ENCODE results near the gene TMEM176A. TPM values are rescaled to one million over a fixed set of nuclear protein-coding genes. Genes with fewer than 3 reads are reported as not detected.

TMEM176A gene
- total RNA-seq, 4 donors from 2014 or later = 7.7 to 48.2 (median 17.0) TPM

- no peak within 1 kb of the TSS for H3K4me3 ChIP-seq
- TF ChIP-seq CTCF (IDR thresholded peaks at IDR 0.05) (no peak), POLR2A (IDR thresholded peaks at IDR 0.05) (no peak)
- H3K4me1 ChIP-seq = no peaks in the 10 kb centered on the region
- H3K9me3 ChIP-seq = no peaks in the 10 kb centered on the region
- intact Hi-C loops (cut with DNase I; ENCODE audit: low total_unique reads) = no loop called here
- no peaks in the 10 kb centered on the region for H3K27me3 ChIP-seq
- DNase-seq = no peak
- H3K27ac ChIP-seq = no peak within 1 kb of the TSS
- H3K36me3 ChIP-seq = no peaks in the 10 kb centered on the region
Observed at GRCh38 chr7:150852371-150852905, 51.9 kb downstream of the TMEM176A start, which contains the start of gene AOC1. Gene AOC1 (plus strand): TSS chr7:150852517. CDS start chr7:150856471, 3,954 bp downstream.

GRCh38 chr7:150854066-150855000 is 53.8 kb downstream of the TMEM176A start:
- Histone ChIP-seq H3K9me3 (no peaks in the 10 kb centered on the region), H3K27ac (no peak overlapping the region), H3K27me3 (no peaks in the 10 kb centered on the region), H3K36me3 (no peaks in the 10 kb centered on the region), H3K4me1 (no peaks in the 10 kb centered on the region), H3K4me3 (no peak overlapping the region)
- TF ChIP-seq POLR2A (IDR thresholded peaks at IDR 0.05) (no peak), CTCF (IDR thresholded peaks at IDR 0.05) (no peak)
- no peak for DNase-seq
- intact Hi-C loops (cut with DNase I; ENCODE audit: low total_unique reads) = no loop called here

Other genes starting within 250 kb of the TMEM176A start
- 100 to 1,000 TPM in 1 of 4 donors, 10 to 100 TPM in 3; 39.0 to 116 (median 75.7) TPM for gene GIMAP4, start 233.4 kb upstream of the TMEM176A start, total RNA-seq
- 10 to 100 TPM; 37.3 to 71.0 (median 60.9) TPM for gene GIMAP6, start 168.4 kb upstream of the TMEM176A start, total RNA-seq
- 10 to 100 TPM; 20.1 to 59.7 (median 35.1) TPM for gene GIMAP2, start 115.1 kb upstream of the TMEM176A start, total RNA-seq
- gene GIMAP1, start 84.2 kb upstream of the TMEM176A start, total RNA-seq = 10 to 100 TPM in 2 of 4 donors, 1 to 10 TPM in 2; 4.0 to 19.1 (median 9.9) TPM
- 100 to 1,000 TPM in 1 of 4 donors, 10 to 100 TPM in 3; 20.4 to 103 (median 31.9) TPM for gene GIMAP5, start 63.4 kb upstream of the TMEM176A start, total RNA-seq
- gene TMEM176B, start 405 bp upstream of the TMEM176A start, total RNA-seq = 10 to 100 TPM; 10.2 to 34.1 (median 29.4) TPM
- gene AOC1, start 51.7 kb downstream of the TMEM176A start, total RNA-seq = under 1 TPM in 3 of 4 donors, not detected in 1; 0.26 to 0.55 (median 0.29) TPM
- 10 to 100 TPM in 3 of 4 donors, 1 to 10 TPM in 1; 9.1 to 51.0 (median 22.8) TPM for gene KCNH2, start 177.6 kb downstream of the TMEM176A start, total RNA-seq
- gene NOS3, start 190.2 kb downstream of the TMEM176A start, total RNA-seq = 10 to 100 TPM in 2 of 4 donors, 1 to 10 TPM in 2; 6.6 to 50.1 (median 15.8) TPM
- gene ATG9B, start 223.7 kb downstream of the TMEM176A start, total RNA-seq = 1 to 10 TPM in 1 of 4 donors, under 1 TPM in 2, not detected in 1; 0.55 to 1.5 (median 0.76) TPM
- gene ABCB8, start 227.7 kb downstream of the TMEM176A start, total RNA-seq = 10 to 100 TPM; 18.7 to 54.3 (median 26.0) TPM
- 10 to 100 TPM in 1 of 4 donors, 1 to 10 TPM in 2, not detected in 1; 1.0 to 16.8 (median 1.3) TPM for gene ASIC3, start 247.8 kb downstream of the TMEM176A start, total RNA-seq